Heart right ventricle (tissue), 16 donors: Measurements from ENCODE around the gene ARID3C. TPM values are rescaled to one million over a fixed set of nuclear protein-coding genes. Genes with fewer than 3 reads are reported as not detected.

Experiments used
- ATAC-seq, 8 donors: fragments of 200-7000 bp; cut with Tn5 transposase; one replicate each; pipeline ENCODE4 v1.9.1; 2020; ENCODE audit warnings: mild to moderate bottlenecking in 8 of 8, moderate library complexity in 8 of 8, moderate number of reproducible peaks in 1 of 8
- DNase-seq, 2 donors: peaks; one replicate each; pipeline ENCODE4 v3.0.0-alpha.2; 2020
- H3K27ac ChIP-seq, 10 donors: fragments of 200-600 bp; sonication (generic) in 2 of 10; one replicate each; pipeline versions ENCODE4 v1.5.0 to v1.8.0; 2020 to 2022; ENCODE audit warnings: mild to moderate bottlenecking in 3 of 10
- H3K27me3 ChIP-seq, 7 donors: fragments of 200-600 bp; one replicate each; pipeline ENCODE4 v1.8.0; 2021 to 2022; ENCODE audit warnings: mild to moderate bottlenecking in 2 of 7
- H3K36me3 ChIP-seq, 9 donors: fragments of 200-600 bp; sonication (generic) in 1 of 9; one replicate each; pipeline versions ENCODE4 v1.5.0 to v1.8.0; 2020 to 2022; ENCODE audit warnings: mild to moderate bottlenecking in 2 of 9
- H3K4me1 ChIP-seq, 9 donors: fragments of 200-600 bp; sonication (generic) in 1 of 9; one replicate each; pipeline versions ENCODE4 v1.5.0 to v1.8.0; 2020 to 2022; ENCODE audit warnings: mild to moderate bottlenecking in 4 of 9
- H3K4me3 ChIP-seq, 10 donors: fragments of 200-600 bp; sonication (generic) in 2 of 10; one replicate each; pipeline versions ENCODE4 v1.5.0 to v1.8.0; 2020 to 2022; ENCODE audit warnings: mild to moderate bottlenecking in 7 of 10, moderate library complexity in 2 of 10
- H3K9me3 ChIP-seq, 11 donors: fragments of 200-600 bp in 10 of 11; sonication (generic) in 2 of 11; one replicate each; pipeline versions ENCODE4 v1.5.0 to v1.8.0; 2013 to 2022; ENCODE audit warnings: mild to moderate bottlenecking in 2 of 11, control low read depth in 1 of 11, moderate library complexity in 1 of 11
- WGBS, 2 donors: extraction: QIAGEN DNeasy Blood & Tissue Kit; methylation state at CpG; one replicate each; pipeline ENCODE4 v1.1.7; 2013; ENCODE audit warnings: inconsistent platforms in 1 of 2; 5-methylcytosine and 5-hydroxymethylcytosine counted together
- intact Hi-C, 10 donors: fragments of 100-400 bp; cut with DNase I; formaldehyde crosslinking; loops; one replicate each; pipeline versions ENCODE4 v1.11.1 to v1.14.2; 2022
- polyA plus RNA-seq, 2 donors: library from polyadenylated mRNA; stranded (reverse); fragments of 200-250 nt; gene quantifications; one replicate each; pipeline ENCODE4 v1.2.3, GENCODE V29; 2013
- total RNA-seq, 10 donors: library from RNA; stranded (reverse); fragmentation: NEBNext Ultra II Directional in 3 of 10; extraction: Animal tissue kit (Norgen Biotek cat#: 25700) in 3 of 10; gene quantifications; one replicate each; pipeline versions ENCODE4 v1.2.1 to v1.2.4, GENCODE V29; 2021 to 2023
- TF ChIP-seq, protein P1 (sequence below), 9 donors: fragments of 200-600 bp; sonication (generic) in 2 of 9; IDR thresholded peaks; one replicate each; pipeline versions ENCODE4 v1.5.0 to v1.8.0; 2021 to 2022; ENCODE audit warnings: antibody characterized with exemption in 9 of 9, mild to moderate bottlenecking in 5 of 9, moderate library complexity in 1 of 9
- donor health status: Arrhythmogenic right ventricular cardiomyopathy.
- donor health status: ischemic (EF 13 %, LVEDD 7.1; RV severe dilation, severe dysfunction).
- donor health status: healthy with polysubstance abuse.
- donor health status: DM: no; HTN: yes; CAD: no.
- donor health status: DM: no; HTN: no; CAD: no.
- donor health status: ischemic (EF 25% LVEDD 6.9; RV normal size, moderate dysfunction).
- donor health status: ischemic (EF 25% LVEDD 5.7; RV mildly dilated, moderate dysfunction).
- donor health status: healthy.
- donor health status: DM: yes; HTN: yes; CAD: no.
- donor health status: Ischemic cardiomyopathy.
- donor health status: ischemic (EF 35%, LVEDD 5.7; RV mildly dilated, moderate dysfunction).
- donor health status: nonischemic (EF 11% LVEDD 7.7; RV severe dilation, severe dysfunction).
- donor health status: DM: yes; HTN: yes; CAD: no.
- donor health status: PGD.
- donor health status: ischemic (EF 29% LVEDD 5.4; RV normal size, mild dysfunction).
- donor health status: nonischemic (EF 23%, LVEDD 6.1; RV moderate dilation, normal function).

The ARID3C gene
- total and polyA plus RNA-seq, 12 donors, result not detected

DNA sequence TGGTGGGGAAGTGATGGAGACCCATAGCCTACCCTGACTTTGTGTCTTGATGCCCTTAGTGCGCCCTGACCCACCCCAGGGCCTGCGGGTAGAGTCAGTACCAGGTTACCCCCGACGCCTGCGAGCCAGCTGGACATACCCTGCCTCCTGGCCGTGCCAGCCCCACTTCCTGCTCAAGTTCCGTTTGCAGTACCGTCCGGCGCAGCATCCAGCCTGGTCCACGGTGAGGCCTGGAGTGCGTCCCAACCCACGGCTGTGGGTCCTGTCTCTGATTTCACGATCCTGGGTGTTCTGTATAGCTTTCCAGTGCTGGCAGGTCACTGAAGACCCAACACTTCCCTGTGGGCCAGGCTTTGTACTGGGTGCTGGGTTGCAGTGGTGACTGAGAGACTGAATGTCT lies 29.6 kb upstream of the ARID3C start:
- intact Hi-C loops, result no loop called here

DNA sequence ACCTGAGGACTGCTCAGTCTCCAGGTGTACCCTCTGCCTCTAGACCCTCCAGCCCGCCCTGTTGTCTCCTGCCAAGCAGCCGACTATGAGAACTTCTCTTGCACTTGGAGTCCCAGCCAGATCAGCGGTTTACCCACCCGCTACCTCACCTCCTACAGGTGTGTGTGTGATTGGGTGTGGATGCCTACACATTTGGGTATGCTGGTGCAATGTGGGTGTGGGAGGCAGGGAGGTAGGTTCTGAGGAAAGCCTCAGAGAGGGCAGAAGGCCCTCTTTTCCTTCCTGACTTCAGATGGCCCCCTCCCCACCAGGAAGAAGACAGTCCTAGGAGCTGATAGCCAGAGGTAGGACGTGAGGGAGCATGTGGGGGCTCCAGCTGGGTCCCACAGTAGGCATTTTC lies 28.1 kb upstream of the ARID3C start:
- Histone ChIP-seq H3K4me3 (no peak overlapping the region), H3K4me1 (peaks cover 12 to 45% (median 36%) of the 10 kb centered on the region in 9 donors), H3K9me3 (no peaks in the 10 kb centered on the region), H3K27me3 (no peaks in the 10 kb centered on the region), H3K36me3 (peaks cover 0 to 55% (median 15%) of the 10 kb centered on the region in 9 donors), H3K27ac (no peak overlapping the region)
- DNase-seq, result no peak
- no peak for ATAC-seq
- intact Hi-C loops, result no loop called here
- TF ChIP-seq, protein P1, sequence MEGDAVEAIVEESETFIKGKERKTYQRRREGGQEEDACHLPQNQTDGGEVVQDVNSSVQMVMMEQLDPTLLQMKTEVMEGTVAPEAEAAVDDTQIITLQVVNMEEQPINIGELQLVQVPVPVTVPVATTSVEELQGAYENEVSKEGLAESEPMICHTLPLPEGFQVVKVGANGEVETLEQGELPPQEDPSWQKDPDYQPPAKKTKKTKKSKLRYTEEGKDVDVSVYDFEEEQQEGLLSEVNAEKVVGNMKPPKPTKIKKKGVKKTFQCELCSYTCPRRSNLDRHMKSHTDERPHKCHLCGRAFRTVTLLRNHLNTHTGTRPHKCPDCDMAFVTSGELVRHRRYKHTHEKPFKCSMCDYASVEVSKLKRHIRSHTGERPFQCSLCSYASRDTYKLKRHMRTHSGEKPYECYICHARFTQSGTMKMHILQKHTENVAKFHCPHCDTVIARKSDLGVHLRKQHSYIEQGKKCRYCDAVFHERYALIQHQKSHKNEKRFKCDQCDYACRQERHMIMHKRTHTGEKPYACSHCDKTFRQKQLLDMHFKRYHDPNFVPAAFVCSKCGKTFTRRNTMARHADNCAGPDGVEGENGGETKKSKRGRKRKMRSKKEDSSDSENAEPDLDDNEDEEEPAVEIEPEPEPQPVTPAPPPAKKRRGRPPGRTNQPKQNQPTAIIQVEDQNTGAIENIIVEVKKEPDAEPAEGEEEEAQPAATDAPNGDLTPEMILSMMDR (IDR thresholded peaks at IDR 0.05), result no peak
- WGBS, 2 donors, result 96% methylated on average over 5 of the region's 5 CpGs

More for the DNA sequence above, 29.6 kb upstream of the ARID3C start:
- Histone ChIP-seq H3K9me3 (no peaks in the 10 kb centered on the region), H3K36me3 (peaks cover 0 to 67% (median 15%) of the 10 kb centered on the region in 9 donors), H3K4me3 (no peak overlapping the region), H3K4me1 (peaks cover 8 to 30% (median 22%) of the 10 kb centered on the region in 9 donors), H3K27me3 (no peaks in the 10 kb centered on the region), H3K27ac (no peak overlapping the region)
- WGBS, 2 donors, result 89 to 95% methylated on average over 14 of the region's 14 CpGs
- DNase-seq, result no peak
- TF ChIP-seq, protein P1 (IDR thresholded peaks at IDR 0.05), result no peak
- ATAC-seq, result no peak

DNA sequence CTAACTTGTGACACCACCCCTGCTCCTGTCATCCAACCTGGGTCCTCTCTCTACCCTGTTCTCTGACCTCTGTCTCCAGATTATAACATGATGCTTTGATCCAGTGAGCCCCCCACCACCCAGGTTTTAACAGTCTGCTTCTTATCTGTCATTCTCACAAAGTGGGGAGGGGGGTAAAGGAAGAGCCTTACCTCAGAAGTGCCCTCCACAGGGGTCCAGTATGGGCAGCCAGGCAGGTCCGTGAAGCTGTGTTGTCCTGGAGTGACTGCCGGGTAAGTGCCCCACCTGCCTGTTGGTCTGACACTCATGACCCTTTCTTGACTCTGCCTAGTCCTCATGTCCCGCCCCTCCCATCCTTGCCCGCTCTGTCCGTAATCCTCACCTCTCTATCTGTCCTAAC lies 26.5 kb upstream of the ARID3C start:
- peaks cover 0 to 45% (median 8%) of the 10 kb centered on the region in 9 donors for H3K36me3 ChIP-seq
- no peak for ATAC-seq
- H3K27me3 ChIP-seq, result no peaks in the 10 kb centered on the region
- intact Hi-C loops, result no loop called here
- no peak overlapping the region for H3K4me3 ChIP-seq
- DNase-seq, result no peak
- H3K9me3 ChIP-seq, result no peaks in the 10 kb centered on the region
- peaks cover 12 to 59% (median 46%) of the 10 kb centered on the region in 9 donors for H3K4me1 ChIP-seq
- WGBS, 2 donors, result 66 to 77% methylated on average over 5 of the region's 5 CpGs
- TF ChIP-seq, protein P1 (IDR thresholded peaks at IDR 0.05), result no peak
- H3K27ac ChIP-seq, result peak overlapping the region in 8 of 10 donors; percentile 24 to 93 (median 85)

DNA sequence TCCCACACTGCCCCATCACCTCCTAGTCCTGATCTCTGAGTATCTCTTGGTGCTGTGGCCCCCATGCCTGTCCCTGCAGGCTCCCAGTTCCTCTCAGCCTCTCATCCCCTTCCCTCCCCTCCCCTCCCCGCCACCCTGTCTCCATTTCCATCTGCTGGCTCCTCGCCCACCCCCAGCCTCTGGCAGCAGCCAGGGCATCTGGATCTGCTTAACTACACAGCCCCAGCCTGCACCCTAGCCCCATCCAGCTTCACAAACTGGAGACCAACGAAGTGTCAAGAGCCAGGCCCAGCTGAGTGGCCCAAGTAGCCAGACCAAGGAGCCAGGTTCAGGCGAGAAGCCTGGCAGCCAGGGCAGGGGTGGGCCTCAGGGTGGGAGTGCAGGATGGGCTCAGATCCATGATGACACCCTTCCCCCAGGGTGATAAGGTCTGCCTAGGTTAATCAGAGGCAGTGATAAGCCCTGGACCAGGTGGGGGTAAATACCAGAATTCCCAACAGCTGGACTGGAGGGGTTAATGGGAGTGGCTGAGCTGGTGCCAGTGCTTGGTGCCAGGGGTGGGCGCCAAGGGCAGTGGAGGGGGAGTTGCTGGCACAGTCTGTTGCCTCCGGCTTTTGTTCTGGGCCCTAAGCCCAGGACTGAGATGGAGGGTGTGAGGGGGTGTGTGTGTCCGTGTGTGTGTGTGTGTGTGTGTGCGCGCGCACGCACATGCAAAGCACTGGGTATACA lies 25.6 kb upstream of the ARID3C start:
- H3K36me3 ChIP-seq, result peaks cover 0 to 45% (median 4%) of the 10 kb centered on the region in 9 donors
- ATAC-seq (peak; percentile 41 to 79 (median 68)), DNase-seq (peak; percentile 79 to 85)
- H3K9me3 ChIP-seq, result no peaks in the 10 kb centered on the region
- H3K4me3 ChIP-seq, result peak overlapping the region in 4 of 10 donors; percentile 8 to 58 (median 36)
- intact Hi-C loops, result no loop called here
- H3K27ac ChIP-seq, result peak overlapping the region; percentile 31 to 93 (median 82)
- H3K4me1 ChIP-seq, result peaks cover 12 to 59% (median 46%) of the 10 kb centered on the region in 9 donors
- TF ChIP-seq, protein P1 (IDR thresholded peaks at IDR 0.05), result no peak
- H3K27me3 ChIP-seq, result no peaks in the 10 kb centered on the region
- WGBS, 2 donors, result 21 to 34% methylated on average over 11 of the region's 11 CpGs
